SK-N-SH treated with all-trans-retinoic acid at 6 μM for 48 hours (cell line): Measurements from ENCODE around the gene CELF3.

ENCODE experiments used
- ATAC-seq: fragments of 200-7000 bp; cut with Tn5 transposase; 3 replicates; pipeline ENCODE4 v1.9.1; 2020; ENCODE audit warnings: mild to moderate bottlenecking, moderate library complexity
- ARNTL ChIP-seq: fragments of 450-650 bp; formaldehyde crosslinking; IDR thresholded peaks from 2 replicates; pipeline ENCODE4 v1.5.0; 2020; ENCODE audit warnings: low read depth, mild to moderate bottlenecking, moderate library complexity, borderline replicate concordance
- BACH2 ChIP-seq: fragments of 250-450 bp; sonication (Bioruptor Pico); IDR thresholded peaks from 2 replicates; pipeline ENCODE4 v1.9.0; 2021; ENCODE audit warnings: mild to moderate bottlenecking, borderline replicate concordance
- CREB5 ChIP-seq: fragments of 250-450 bp; sonication (Bioruptor Pico); IDR thresholded peaks from 2 replicates; pipeline ENCODE4 v1.5.1; 2020; ENCODE audit warnings: low read depth, mild to moderate bottlenecking, moderate library complexity
- CSDC2 ChIP-seq: fragments of 250-450 bp; sonication (Bioruptor Pico); IDR thresholded peaks from 2 replicates; pipeline ENCODE4 v1.5.0; 2020; ENCODE audit warnings: mild to moderate bottlenecking, moderate library complexity
- CSRNP3 ChIP-seq: fragments of 250-450 bp; sonication (Bioruptor Pico); IDR thresholded peaks from 2 replicates; pipeline ENCODE4 v1.5.1; 2021; ENCODE audit warnings: mild to moderate bottlenecking, moderate library complexity
- ESRRG ChIP-seq: fragments of 250-450 bp; sonication (Bioruptor Pico); IDR thresholded peaks from 2 replicates; pipeline ENCODE4 v1.6.1; 2021; ENCODE audit warnings: mild to moderate bottlenecking
- GLIS3 ChIP-seq: fragments of 250-450 bp; sonication (Bioruptor Pico); IDR thresholded peaks from 2 replicates; pipeline ENCODE4 v1.5.0; 2020; ENCODE audit warnings: mild to moderate bottlenecking, moderate library complexity
- ISL1 ChIP-seq: fragments of 250-450 bp; sonication (Bioruptor Pico); IDR thresholded peaks from 2 replicates; pipeline ENCODE4 v2.1.2; 2022; ENCODE audit warnings: mild to moderate bottlenecking, moderate library complexity
- OSR1 ChIP-seq: fragments of 250-450 bp; sonication (Bioruptor Pico); IDR thresholded peaks from 2 replicates; pipeline ENCODE4 v1.8.0; 2022; ENCODE audit warnings: moderate library complexity, mild to moderate bottlenecking, inconsistent platforms
- POU6F1 ChIP-seq: fragments of 250-450 bp; sonication (Bioruptor Pico); IDR thresholded peaks from 2 replicates; pipeline ENCODE4 v1.8.0; 2021; ENCODE audit warnings: low read depth, mild to moderate bottlenecking, moderate library complexity, borderline replicate concordance
- PPARA ChIP-seq: fragments of 250-450 bp; sonication (Bioruptor Pico); IDR thresholded peaks from 2 replicates; pipeline ENCODE4 v1.5.0; 2020; ENCODE audit warnings: mild to moderate bottlenecking, borderline replicate concordance
- RARB ChIP-seq: fragments of 250-450 bp; sonication (Bioruptor Pico); IDR thresholded peaks from 2 replicates; pipeline ENCODE4 v1.8.0; 2021; ENCODE audit warnings: mild to moderate bottlenecking, moderate library complexity
- SNAI2 ChIP-seq: fragments of 250-450 bp; sonication (Bioruptor Pico); IDR thresholded peaks from 2 replicates; pipeline ENCODE4 v1.5.0; 2020; ENCODE audit warnings: mild to moderate bottlenecking, moderate library complexity
- TCF4 ChIP-seq: fragments of 250-450 bp; sonication (Bioruptor Pico); IDR thresholded peaks from 2 replicates; pipeline ENCODE4 v1.8.0; 2021; ENCODE audit warnings: mild to moderate bottlenecking, moderate library complexity, borderline replicate concordance
- TOX ChIP-seq: fragments of 250-450 bp; sonication (Bioruptor Pico); IDR thresholded peaks from 2 replicates; pipeline ENCODE4 v1.8.0; 2021; ENCODE audit warnings: mild to moderate bottlenecking, moderate library complexity, borderline replicate concordance
- ZC3H10 ChIP-seq: fragments of 250-450 bp; sonication (Bioruptor Pico); IDR thresholded peaks from 2 replicates; pipeline ENCODE4 v1.5.1; 2021; ENCODE audit warnings: mild to moderate bottlenecking, moderate library complexity
- ZFP3 ChIP-seq: fragments of 250-450 bp; sonication (Bioruptor Pico); IDR thresholded peaks from 2 replicates; pipeline ENCODE4 v1.5.0; 2020; ENCODE audit warnings: mild to moderate bottlenecking, moderate library complexity
- ZFP30 ChIP-seq: fragments of 450-650 bp; formaldehyde crosslinking; IDR thresholded peaks from 2 replicates; pipeline ENCODE4 v1.5.0; 2022; ENCODE audit warnings: mild to moderate bottlenecking, moderate library complexity
- ZNF70 ChIP-seq: fragments of 450-650 bp; formaldehyde crosslinking; IDR thresholded peaks from 2 replicates; pipeline ENCODE4 v1.5.0; 2020; ENCODE audit warnings: mild to moderate bottlenecking, moderate library complexity
- TF ChIP-seq, protein P1 (sequence below): fragments of 250-450 bp; sonication (Bioruptor Pico); IDR thresholded peaks from 2 replicates; pipeline ENCODE4 v1.5.0; 2020; ENCODE audit warnings: mild to moderate bottlenecking, moderate library complexity
- TF ChIP-seq, protein P2 (sequence below): fragments of 250-450 bp; sonication (Bioruptor Pico); IDR thresholded peaks from 2 replicates; pipeline ENCODE4 v1.8.0; 2020; ENCODE audit warnings: mild to moderate bottlenecking, moderate library complexity, borderline replicate concordance

Gene CELF3

DNA sequence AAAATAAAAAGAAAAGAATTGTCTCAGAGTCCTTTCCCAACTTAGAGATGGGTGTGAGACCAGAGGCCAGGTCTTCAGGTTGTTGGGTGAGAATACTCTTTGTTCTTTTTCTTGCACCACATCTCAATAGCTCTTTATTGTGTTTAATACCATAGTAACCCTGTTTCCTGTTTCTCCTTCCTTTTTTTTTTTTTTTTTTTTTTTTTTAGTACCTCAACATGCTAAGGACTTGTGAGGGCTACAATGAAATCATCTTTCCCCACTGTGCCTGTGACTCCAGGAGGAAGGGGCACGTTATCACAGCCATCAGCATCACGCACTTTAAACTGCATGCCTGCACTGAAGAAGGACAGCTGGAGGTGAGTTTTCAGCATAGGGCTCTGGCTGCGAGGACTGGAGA lies 24.4 kb downstream of the CELF3 start:
- no peak for TF ChIP-seq ISL1 (CRISPR knock-in tag)
- no peak for TF ChIP-seq OSR1 (CRISPR knock-in tag)
- TF ChIP-seq CSDC2: no peak
- no peak for ATAC-seq

DNA sequence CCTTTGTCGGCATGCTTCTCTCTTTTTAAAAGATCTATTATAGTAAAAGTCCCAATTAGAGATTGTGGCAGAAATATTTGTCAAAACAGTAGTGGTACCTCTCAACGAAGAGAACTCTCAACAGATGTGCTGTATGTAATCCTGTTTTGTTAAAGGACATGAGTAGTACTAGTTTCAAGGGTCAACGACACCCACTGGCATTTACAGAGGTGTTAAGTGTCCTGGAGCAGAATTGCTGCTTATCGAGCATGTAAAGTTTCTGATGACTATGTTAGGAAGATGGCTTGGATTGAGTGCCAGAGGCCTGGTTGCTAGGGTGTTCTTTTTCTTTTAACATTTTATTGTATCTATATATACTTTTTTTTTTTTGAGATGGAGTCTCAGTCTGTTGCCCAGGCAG lies 27.1 kb downstream of the CELF3 start:
- TF ChIP-seq ZFP3 (CRISPR knock-in tag) (no peak), ZFP30 (no peak), OSR1 (CRISPR knock-in tag) (no peak), RARB (CRISPR knock-in tag) (no peak), ISL1 (CRISPR knock-in tag) (no peak), ARNTL (CRISPR knock-in tag) (no peak), CREB5 (CRISPR knock-in tag) (no peak), CSDC2 (no peak), ESRRG (CRISPR knock-in tag) (no peak), SNAI2 (CRISPR knock-in tag) (no peak), PPARA (CRISPR knock-in tag) (no peak), BACH2 (CRISPR knock-in tag) (no peak), POU6F1 (CRISPR knock-in tag) (no peak), ZC3H10 (CRISPR knock-in tag) (no peak), ZNF70 (no peak), CSRNP3 (CRISPR knock-in tag) (no peak), GLIS3 (CRISPR knock-in tag) (no peak)
- TF ChIP-seq, protein P1, sequence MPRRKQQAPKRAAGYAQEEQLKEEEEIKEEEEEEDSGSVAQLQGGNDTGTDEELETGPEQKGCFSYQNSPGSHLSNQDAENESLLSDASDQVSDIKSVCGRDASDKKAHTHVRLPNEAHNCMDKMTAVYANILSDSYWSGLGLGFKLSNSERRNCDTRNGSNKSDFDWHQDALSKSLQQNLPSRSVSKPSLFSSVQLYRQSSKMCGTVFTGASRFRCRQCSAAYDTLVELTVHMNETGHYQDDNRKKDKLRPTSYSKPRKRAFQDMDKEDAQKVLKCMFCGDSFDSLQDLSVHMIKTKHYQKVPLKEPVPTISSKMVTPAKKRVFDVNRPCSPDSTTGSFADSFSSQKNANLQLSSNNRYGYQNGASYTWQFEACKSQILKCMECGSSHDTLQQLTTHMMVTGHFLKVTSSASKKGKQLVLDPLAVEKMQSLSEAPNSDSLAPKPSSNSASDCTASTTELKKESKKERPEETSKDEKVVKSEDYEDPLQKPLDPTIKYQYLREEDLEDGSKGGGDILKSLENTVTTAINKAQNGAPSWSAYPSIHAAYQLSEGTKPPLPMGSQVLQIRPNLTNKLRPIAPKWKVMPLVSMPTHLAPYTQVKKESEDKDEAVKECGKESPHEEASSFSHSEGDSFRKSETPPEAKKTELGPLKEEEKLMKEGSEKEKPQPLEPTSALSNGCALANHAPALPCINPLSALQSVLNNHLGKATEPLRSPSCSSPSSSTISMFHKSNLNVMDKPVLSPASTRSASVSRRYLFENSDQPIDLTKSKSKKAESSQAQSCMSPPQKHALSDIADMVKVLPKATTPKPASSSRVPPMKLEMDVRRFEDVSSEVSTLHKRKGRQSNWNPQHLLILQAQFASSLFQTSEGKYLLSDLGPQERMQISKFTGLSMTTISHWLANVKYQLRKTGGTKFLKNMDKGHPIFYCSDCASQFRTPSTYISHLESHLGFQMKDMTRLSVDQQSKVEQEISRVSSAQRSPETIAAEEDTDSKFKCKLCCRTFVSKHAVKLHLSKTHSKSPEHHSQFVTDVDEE (CRISPR knock-in tag): no peak
- TF ChIP-seq, all 23 proteins: peak for 0
- no peak for ATAC-seq

DNA sequence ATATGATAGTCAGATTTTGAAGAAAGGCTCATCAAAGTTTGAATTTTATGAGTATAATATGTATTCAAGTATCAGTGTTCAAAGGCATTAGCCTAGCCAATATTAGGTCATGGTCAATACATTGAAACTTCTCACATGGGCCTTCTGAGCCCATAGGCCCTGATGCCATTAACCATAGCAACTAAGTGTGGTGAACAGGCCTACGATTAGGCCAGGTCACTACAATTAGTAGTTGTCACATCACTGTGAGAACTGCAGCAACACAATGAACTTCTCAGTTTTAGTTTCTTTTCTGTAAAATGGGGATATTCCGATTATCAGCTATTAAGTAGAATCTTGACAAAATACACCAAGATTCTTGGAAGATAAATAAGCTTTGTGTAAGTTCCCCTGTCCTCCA lies 30.0 kb downstream of the CELF3 start:
- no peak for ATAC-seq
- no peak for TF ChIP-seq CSRNP3 (CRISPR knock-in tag)
- no peak for TF ChIP-seq ESRRG (CRISPR knock-in tag)
- no peak for TF ChIP-seq TCF4 (CRISPR knock-in tag)
- no peak for TF ChIP-seq CREB5 (CRISPR knock-in tag)
- no peak for TF ChIP-seq ZFP3 (CRISPR knock-in tag)
- TF ChIP-seq OSR1 (CRISPR knock-in tag): no peak
- no peak for TF ChIP-seq POU6F1 (CRISPR knock-in tag)
- TF ChIP-seq GLIS3 (CRISPR knock-in tag): no peak
- no peak for TF ChIP-seq RARB (CRISPR knock-in tag)
- TF ChIP-seq ZC3H10 (CRISPR knock-in tag): no peak
- TF ChIP-seq ISL1 (CRISPR knock-in tag): no peak
- TF ChIP-seq TOX: no peak
- TF ChIP-seq ZFP30: no peak
- no peak for TF ChIP-seq PPARA (CRISPR knock-in tag)
- no peak for TF ChIP-seq CSDC2
- TF ChIP-seq, protein P2, sequence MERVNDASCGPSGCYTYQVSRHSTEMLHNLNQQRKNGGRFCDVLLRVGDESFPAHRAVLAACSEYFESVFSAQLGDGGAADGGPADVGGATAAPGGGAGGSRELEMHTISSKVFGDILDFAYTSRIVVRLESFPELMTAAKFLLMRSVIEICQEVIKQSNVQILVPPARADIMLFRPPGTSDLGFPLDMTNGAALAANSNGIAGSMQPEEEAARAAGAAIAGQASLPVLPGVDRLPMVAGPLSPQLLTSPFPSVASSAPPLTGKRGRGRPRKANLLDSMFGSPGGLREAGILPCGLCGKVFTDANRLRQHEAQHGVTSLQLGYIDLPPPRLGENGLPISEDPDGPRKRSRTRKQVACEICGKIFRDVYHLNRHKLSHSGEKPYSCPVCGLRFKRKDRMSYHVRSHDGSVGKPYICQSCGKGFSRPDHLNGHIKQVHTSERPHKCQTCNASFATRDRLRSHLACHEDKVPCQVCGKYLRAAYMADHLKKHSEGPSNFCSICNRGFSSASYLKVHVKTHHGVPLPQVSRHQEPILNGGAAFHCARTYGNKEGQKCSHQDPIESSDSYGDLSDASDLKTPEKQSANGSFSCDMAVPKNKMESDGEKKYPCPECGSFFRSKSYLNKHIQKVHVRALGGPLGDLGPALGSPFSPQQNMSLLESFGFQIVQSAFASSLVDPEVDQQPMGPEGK (CRISPR knock-in tag): no peak
